ENCODE measurements around the gene CAPN5. TPM values are rescaled to one million over a fixed set of nuclear protein-coding genes. Genes with fewer than 3 reads are reported as not detected.

The CAPN5 gene
- total RNA-seq, 1 experiment from 2014 or later, result 0.26 TPM

DNA sequence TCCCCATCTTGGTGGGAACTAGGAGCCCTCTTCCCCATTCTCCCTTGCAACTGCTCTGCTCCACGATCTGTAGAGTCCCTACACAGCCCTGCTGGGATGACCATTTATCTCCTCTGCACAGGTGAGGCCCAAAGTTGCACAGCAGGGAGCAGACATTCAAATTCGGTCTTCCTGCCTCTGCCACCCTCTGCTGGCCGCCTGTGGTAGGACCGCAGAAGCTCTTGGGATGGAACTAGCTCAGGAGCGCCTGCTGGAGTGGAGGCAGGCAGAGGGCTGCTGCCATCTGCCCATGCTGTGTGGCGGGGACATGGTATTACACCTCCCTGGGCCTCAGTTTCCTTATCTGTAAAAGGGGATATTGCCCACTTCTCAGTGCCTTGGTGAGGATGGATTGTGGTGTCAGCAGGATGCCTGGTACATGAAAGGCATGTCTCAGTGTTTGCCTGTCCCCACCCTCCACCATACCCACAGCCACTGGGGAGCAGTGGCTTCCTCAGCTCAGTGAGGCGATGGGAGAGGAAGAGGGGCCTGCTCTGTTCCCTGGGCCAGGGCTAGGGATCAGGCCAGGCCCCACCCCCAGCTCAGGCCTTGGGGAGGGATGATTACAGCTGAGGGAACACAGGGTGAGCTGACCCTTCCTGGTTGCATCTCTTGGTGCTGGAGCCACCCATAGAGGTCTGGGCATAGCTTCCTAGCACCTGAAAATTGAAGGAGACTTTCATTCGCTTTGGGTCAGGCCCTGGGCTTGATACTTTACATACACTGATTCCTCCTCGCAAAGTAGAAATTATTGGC, 24.6 kb downstream of the CAPN5 start:
- Mint-ChIP-seq H3K4me3 (ENCODE audit: unreplicated experiment) (no peak overlapping the region), H3K27ac (ENCODE audit: low read depth, unreplicated experiment) (no peak overlapping the region), H3K4me1 (ENCODE audit: insufficient read depth, unreplicated experiment) (no peaks in the 10 kb centered on the region), H3K36me3 (ENCODE audit: insufficient read depth, unreplicated experiment) (no peaks in the 10 kb centered on the region), H3K27me3 (ENCODE audit: insufficient read depth, unreplicated experiment) (no peaks in the 10 kb centered on the region), H3K9me3 (ENCODE audit: unreplicated experiment) (no peaks in the 10 kb centered on the region)
- ChIA-PET POLR2A (interaction anchor here (0.9 to 1.1 kb wide), 3 partner anchors 11 to 171 kb away, joined by 3 to 5 read pairs (median 4); partner anchors contain the start of gene OMP), CTCF (interaction anchor here (0.5 to 8.9 kb wide), 60 partner anchors 8 to 981 kb away, joined by 3 to 108 read pairs (median 4); partner anchors contain the start of genes CAPN5 and MYO7A)
- intact Hi-C loops (cut with micrococcal nuclease), result loop anchor here (1.0 to 10.0 kb wide), 5 partner anchors 25 to 357 kb away; partner anchors contain the start of gene CAPN5
- no TSS peak for BruUV-seq (replicated peaks)
- TF ChIP-seq, protein P1, sequence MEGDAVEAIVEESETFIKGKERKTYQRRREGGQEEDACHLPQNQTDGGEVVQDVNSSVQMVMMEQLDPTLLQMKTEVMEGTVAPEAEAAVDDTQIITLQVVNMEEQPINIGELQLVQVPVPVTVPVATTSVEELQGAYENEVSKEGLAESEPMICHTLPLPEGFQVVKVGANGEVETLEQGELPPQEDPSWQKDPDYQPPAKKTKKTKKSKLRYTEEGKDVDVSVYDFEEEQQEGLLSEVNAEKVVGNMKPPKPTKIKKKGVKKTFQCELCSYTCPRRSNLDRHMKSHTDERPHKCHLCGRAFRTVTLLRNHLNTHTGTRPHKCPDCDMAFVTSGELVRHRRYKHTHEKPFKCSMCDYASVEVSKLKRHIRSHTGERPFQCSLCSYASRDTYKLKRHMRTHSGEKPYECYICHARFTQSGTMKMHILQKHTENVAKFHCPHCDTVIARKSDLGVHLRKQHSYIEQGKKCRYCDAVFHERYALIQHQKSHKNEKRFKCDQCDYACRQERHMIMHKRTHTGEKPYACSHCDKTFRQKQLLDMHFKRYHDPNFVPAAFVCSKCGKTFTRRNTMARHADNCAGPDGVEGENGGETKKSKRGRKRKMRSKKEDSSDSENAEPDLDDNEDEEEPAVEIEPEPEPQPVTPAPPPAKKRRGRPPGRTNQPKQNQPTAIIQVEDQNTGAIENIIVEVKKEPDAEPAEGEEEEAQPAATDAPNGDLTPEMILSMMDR (IDR thresholded peaks at IDR 0.05; ENCODE audit: unreplicated experiment), result peak; percentile 81
- DNase-seq (ENCODE audit: unreplicated experiment), result peak; percentile 77

DNA sequence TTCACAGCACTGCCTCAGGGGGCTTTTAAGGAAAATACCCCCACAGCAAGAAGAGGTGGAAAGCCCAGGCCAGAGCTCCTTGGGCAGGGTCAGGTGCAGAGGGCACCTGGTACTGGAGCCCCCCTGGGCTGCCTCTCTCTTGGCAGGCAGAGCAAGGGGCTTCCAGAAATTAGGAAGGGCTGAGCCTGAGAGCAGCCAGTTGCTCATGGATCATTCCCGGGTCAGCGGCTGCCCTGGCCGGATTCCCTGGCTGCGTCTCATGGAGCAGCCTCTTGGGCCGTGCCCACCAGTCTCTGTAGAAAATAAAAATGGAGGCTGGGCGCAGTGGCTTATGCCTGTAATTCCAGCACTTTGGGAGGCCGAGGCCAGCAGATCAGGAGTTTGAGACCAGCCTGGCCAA, 25.6 kb downstream of the CAPN5 start:
- H3K27me3 Mint-ChIP-seq (ENCODE audit: insufficient read depth, unreplicated experiment), result no peaks in the 10 kb centered on the region
- H3K4me3 Mint-ChIP-seq (ENCODE audit: unreplicated experiment), result no peak overlapping the region
- no peaks in the 10 kb centered on the region for H3K36me3 Mint-ChIP-seq (ENCODE audit: insufficient read depth, unreplicated experiment)
- ChIA-PET POLR2A (interaction anchor here (0.6 to 1.1 kb wide), 2 partner anchors 43 to 73 kb away, joined by 3 read pairs; no protein-coding TSS in a partner anchor), CTCF (interaction anchor here (0.6 to 8.9 kb wide), 27 partner anchors 9 to 980 kb away, joined by 3 to 108 read pairs (median 6); partner anchors contain the start of gene CAPN5)
- DNase-seq (ENCODE audit: unreplicated experiment), result no peak
- H3K4me1 Mint-ChIP-seq (ENCODE audit: insufficient read depth, unreplicated experiment), result no peaks in the 10 kb centered on the region
- TF ChIP-seq, protein P1 (IDR thresholded peaks at IDR 0.05; ENCODE audit: unreplicated experiment), result no peak
- intact Hi-C loops (cut with micrococcal nuclease), result loop anchor here (5.0 to 10.0 kb wide), 2 partner anchors 285 to 358 kb away; no protein-coding TSS in a partner anchor
- BruUV-seq (replicated peaks), result no TSS peak
- H3K27ac Mint-ChIP-seq (ENCODE audit: low read depth, unreplicated experiment), result no peak overlapping the region
- H3K9me3 Mint-ChIP-seq (ENCODE audit: unreplicated experiment), result no peaks in the 10 kb centered on the region

DNA sequence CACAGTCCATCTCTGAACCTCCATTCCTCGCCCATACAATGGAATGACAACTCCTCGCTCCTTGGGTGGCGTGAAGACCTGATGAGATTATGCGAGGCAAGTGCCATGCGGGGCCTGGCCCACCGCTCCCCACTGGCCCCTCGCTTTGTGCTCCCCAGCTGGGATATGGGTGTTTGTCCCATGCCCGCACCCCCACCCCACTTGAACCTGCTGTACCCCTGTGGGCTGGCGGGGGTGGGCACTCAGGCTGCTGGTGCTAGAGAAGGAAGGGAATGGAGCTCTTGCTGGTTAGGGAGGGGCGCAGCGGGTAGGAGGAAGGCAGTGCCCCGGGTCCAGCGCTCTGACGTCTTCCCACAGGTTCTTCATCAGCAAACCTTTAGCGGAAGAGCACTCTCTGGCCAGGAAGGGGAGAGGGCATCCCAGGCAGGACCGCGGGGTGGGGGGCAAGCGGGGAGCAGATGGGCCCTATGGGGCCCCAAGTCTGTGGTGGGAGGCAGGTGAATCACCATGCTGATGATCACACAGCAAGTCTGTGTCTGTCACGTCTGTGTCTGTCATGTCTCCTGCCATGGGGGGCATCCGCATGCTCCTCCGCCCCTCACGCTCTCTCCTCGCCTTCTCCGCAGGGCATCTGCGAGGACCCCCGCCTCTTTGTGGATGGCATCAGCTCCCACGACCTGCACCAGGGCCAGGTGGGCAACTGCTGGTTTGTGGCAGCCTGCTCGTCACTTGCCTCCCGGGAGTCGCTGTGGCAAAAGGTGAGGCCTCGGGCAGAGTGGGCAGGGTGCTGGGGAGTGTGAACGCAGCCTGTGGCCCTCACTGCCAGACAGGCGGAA, 26.5 kb downstream of the CAPN5 start:
- no peaks in the 10 kb centered on the region for H3K27me3 Mint-ChIP-seq (ENCODE audit: insufficient read depth, unreplicated experiment)
- POLR2A ChIA-PET, result interaction anchor here (0.6 to 1.1 kb wide), 2 partner anchors 44 to 74 kb away, joined by 3 read pairs; no protein-coding TSS in a partner anchor
- TF ChIP-seq, protein P1 (IDR thresholded peaks at IDR 0.05; ENCODE audit: unreplicated experiment), result no peak
- H3K9me3 Mint-ChIP-seq (ENCODE audit: unreplicated experiment), result no peaks in the 10 kb centered on the region
- H3K36me3 Mint-ChIP-seq (ENCODE audit: insufficient read depth, unreplicated experiment), result no peaks in the 10 kb centered on the region
- H3K27ac Mint-ChIP-seq (ENCODE audit: low read depth, unreplicated experiment), result no peak overlapping the region
- no peak overlapping the region for H3K4me3 Mint-ChIP-seq (ENCODE audit: unreplicated experiment)
- H3K4me1 Mint-ChIP-seq (ENCODE audit: insufficient read depth, unreplicated experiment), result no peaks in the 10 kb centered on the region
- no peak for DNase-seq (ENCODE audit: unreplicated experiment)
- intact Hi-C loops (cut with micrococcal nuclease), result loop anchor here (5.0 to 10.0 kb wide), 2 partner anchors 286 to 358 kb away; no protein-coding TSS in a partner anchor
- no TSS peak for BruUV-seq (replicated peaks)
- CTCF ChIA-PET, result interaction anchor here (0.6 to 8.9 kb wide), 7 partner anchors 13 to 380 kb away, joined by 5 to 108 read pairs (median 37); no protein-coding TSS in a partner anchor
